NCI-H187 treated with DMSO at 0.1 percent for 48 hours (cell line): ENCODE measurements around the gene PTH2.
"Not testable (repeated sequence)": the region's sequence is repeated elsewhere in the genome, so short reads cannot be mapped to it uniquely, and the experiment has no call there.

ENCODE experiments used
- DNase-seq: peaks from one replicate; lab custom pipeline; 2025; lab: John Stamatoyannopoulos, UW

Gene PTH2

DNA sequence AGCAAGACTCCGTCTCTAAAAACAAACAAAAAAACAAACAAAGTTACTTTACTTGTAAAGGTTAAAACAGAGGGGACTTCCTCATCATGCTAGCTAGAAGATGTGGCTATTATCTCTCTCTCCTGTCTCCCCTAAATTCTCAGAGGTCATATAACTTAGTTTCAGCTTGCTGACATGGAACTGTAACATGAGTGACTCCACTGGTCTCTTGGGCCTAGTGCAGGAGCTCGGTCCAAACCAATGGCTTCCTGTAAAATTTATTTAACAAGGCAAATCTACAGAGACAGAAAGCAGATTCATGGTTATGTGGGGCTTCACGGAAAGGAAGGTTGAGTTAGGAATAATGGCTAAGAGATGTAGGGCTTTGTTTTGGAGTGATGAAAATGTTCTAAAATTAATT is 44.7 kb downstream of the PTH2 start:
- DNase-seq, result no peak

DNA sequence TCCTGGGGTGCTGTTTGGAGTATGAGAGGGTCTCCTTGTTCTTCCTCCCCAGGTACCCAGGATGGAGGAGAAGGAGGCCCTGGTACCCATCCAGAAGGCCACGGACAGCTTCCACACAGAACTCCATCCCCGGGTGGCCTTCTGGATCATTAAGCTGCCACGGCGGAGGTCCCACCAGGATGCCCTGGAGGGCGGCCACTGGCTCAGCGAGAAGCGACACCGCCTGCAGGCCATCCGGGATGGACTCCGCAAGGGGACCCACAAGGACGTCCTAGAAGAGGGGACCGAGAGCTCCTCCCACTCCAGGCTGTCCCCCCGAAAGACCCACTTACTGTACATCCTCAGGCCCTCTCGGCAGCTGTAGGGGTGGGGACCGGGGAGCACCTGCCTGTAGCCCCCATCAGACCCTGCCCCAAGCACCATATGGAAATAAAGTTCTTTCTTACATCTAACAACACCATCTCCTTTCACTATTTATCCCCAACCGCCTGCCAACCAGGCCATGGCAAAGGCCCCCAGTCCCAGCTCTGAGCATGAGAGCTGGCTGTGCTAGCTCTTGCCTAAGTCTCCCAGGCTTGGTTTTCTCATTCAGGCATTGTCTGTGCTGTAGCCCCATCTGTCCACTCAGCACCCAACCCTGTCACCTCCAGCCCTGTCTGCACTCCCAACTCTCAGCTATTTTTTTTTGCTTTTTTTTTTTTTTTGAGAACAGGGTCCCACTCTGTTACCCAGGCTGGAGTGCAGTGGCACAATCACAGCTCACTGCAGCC is 48.4 kb downstream of the PTH2 start:
- no peak for DNase-seq

DNA sequence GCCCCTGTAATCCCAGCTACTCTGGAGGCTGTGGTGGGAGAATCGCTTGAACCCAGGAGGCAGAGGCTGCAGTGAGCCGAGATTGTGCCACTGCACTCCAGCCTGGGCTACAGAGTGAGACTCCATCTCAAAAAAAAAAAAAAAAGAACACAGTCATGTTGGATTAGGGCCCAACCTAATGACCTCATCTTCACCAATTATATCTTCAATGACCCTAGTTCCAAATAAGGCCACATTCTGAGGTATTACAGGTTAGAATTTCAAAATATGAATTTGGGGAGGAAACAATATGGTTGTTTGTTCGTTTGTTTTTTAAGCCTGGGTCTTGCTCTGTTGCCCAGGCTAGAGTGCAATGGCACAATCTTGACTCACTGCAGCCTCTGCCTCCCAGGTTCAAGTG is 50.1 kb downstream of the PTH2 start:
- DNase-seq, result not testable (repeated sequence)
